Thoracic aorta (tissue), 2 donors: ENCODE results near the gene SHQ1. TPM values are rescaled to one million over a fixed set of nuclear protein-coding genes. Genes with fewer than 3 reads are reported as not detected.
"Not testable (repeated sequence)": the region's sequence is repeated elsewhere in the genome, so short reads cannot be mapped to it uniquely, and the experiment has no call there.

ENCODE experiments used
- ATAC-seq: fragments of 150-250 bp; one replicate; pipeline ENCODE4 v1.8.0; 2017; ENCODE audit warnings: low read depth; ENCODE audit not compliant: insufficient number of reproducible peaks, low FRiP score
- DNase-seq: peaks from one replicate; pipeline ENCODE4 v3.0.0-alpha.2; 2020; ENCODE audit warnings: low spot score
- H3K27ac ChIP-seq, 2 donors: fragments of 200-600 bp; sonication (generic); 1 replicate in 1 of 2; 2 replicates in 1 of 2; pipeline ENCODE4 v1.5.1; 2016; ENCODE audit warnings: mild to moderate bottlenecking in 2 of 2, moderate library complexity in 2 of 2
- H3K27me3 ChIP-seq: fragments of 200-600 bp; sonication (generic); replicated peaks from 2 replicates; pipeline ENCODE4 v1.6.0; 2016; ENCODE audit warnings: mild to moderate bottlenecking; ENCODE audit not compliant: insufficient read depth
- H3K36me3 ChIP-seq: fragments of 200-600 bp; sonication (generic); one replicate; pipeline ENCODE4 v1.5.1; 2016
- H3K4me1 ChIP-seq, 2 donors: fragments of 200-600 bp; sonication (generic); 1 replicate in 1 of 2; 2 replicates in 1 of 2; pipeline versions ENCODE4 v1.5.1 to v1.6.0; 2016; ENCODE audit warnings: low read depth in 2 of 2, mild to moderate bottlenecking in 1 of 2; ENCODE audit not compliant: control insufficient read depth in 1 of 2
- H3K4me3 ChIP-seq: fragments of 200-600 bp; sonication (generic); 2 replicates; pipeline ENCODE4 v1.5.1; 2016; ENCODE audit warnings: mild to moderate bottlenecking
- H3K9me3 ChIP-seq: fragments of 200-600 bp; sonication (generic); 2 replicates; pipeline ENCODE4 v1.5.1; 2016
- total RNA-seq, 2 donors: library from RNA; depleted of rRNA; stranded (reverse); fragments of >200 nt; gene quantifications; one replicate each; pipeline versions ENCODE4 v1.1.0 to v1.2.3, GENCODE V29; 2016
- TF ChIP-seq, protein P1 (sequence below): fragments of 200-600 bp; sonication (generic); IDR thresholded peaks from one replicate; pipeline ENCODE4 v1.5.1; 2019; ENCODE audit warnings: antibody characterized with exemption

SHQ1 gene
- total RNA-seq, 2 donors from 2014 or later: 4.5 to 12.3 TPM

DNA sequence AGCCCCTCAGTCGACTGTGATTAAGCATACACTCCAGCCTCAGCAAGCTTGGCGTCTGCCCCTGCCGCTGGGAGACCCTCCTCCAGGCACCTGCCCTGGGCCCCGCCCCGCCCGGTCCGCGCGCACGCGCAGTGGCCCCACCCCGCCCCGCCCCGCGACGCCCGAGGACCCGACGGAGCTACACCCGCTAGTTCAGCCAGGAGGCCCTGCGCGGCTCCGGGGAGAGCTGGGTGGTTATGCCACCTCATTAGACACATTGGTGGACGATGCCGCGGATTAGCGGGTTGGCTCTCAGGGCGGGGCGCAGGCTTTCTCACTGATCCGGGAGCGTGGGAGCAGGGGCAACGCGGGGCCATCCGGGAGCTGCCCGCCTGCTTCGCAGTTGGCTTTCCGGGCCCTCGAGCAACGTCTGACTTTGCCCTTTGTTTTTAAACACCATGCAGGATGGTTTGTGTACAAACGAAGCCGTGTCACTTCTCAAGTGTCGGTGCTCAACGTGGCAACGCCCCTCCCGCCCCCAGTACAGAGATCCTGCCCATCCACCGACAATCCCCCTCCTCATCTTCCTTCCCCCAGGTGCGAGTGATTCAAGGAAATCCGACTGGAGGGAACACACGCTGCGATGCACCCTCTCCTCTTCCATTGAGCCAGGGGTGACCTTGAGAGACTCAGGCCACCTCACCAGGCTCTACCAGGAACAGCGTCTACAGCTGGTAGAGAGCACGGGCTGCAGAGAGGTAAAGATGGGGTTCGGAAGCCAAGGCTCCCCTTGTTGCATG lies 109.3 kb downstream of the SHQ1 start:
- peak overlapping the region; percentile 70 for H3K4me3 ChIP-seq
- DNase-seq: no peak
- no peak overlapping the region for H3K27ac ChIP-seq
- TF ChIP-seq, protein P1, sequence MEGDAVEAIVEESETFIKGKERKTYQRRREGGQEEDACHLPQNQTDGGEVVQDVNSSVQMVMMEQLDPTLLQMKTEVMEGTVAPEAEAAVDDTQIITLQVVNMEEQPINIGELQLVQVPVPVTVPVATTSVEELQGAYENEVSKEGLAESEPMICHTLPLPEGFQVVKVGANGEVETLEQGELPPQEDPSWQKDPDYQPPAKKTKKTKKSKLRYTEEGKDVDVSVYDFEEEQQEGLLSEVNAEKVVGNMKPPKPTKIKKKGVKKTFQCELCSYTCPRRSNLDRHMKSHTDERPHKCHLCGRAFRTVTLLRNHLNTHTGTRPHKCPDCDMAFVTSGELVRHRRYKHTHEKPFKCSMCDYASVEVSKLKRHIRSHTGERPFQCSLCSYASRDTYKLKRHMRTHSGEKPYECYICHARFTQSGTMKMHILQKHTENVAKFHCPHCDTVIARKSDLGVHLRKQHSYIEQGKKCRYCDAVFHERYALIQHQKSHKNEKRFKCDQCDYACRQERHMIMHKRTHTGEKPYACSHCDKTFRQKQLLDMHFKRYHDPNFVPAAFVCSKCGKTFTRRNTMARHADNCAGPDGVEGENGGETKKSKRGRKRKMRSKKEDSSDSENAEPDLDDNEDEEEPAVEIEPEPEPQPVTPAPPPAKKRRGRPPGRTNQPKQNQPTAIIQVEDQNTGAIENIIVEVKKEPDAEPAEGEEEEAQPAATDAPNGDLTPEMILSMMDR: no peak
- no peaks in the 10 kb centered on the region for H3K9me3 ChIP-seq
- H3K36me3 ChIP-seq: no peaks in the 10 kb centered on the region
- ATAC-seq: no peak
- H3K4me1 ChIP-seq: peaks cover 0 to 12% of the 10 kb centered on the region in 2 donors
- no peaks in the 10 kb centered on the region for H3K27me3 ChIP-seq

DNA sequence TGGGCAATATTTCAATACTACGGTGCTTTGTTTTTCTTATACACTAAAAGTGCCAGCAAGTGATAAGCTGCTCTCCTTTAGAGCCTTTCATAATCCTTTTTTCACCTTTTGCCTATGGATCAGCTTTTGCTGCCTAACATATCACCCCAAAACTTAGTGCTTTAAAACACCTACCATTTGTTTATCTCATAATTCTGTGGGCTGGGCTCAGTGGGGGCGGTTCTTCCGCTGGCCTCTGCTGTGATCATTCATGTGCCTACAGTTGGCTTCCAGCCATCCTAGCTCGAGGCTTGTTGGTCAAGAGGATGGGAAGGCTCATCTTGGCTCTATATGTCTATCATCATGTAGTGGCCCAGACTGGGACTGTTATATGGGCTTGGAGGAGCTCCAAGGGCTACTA lies 113.2 kb downstream of the SHQ1 start:
- H3K27me3 ChIP-seq, ATAC-seq: not testable (repeated sequence)
- H3K4me1 ChIP-seq: peaks cover 0 to 12% of the 10 kb centered on the region in 2 donors

DNA sequence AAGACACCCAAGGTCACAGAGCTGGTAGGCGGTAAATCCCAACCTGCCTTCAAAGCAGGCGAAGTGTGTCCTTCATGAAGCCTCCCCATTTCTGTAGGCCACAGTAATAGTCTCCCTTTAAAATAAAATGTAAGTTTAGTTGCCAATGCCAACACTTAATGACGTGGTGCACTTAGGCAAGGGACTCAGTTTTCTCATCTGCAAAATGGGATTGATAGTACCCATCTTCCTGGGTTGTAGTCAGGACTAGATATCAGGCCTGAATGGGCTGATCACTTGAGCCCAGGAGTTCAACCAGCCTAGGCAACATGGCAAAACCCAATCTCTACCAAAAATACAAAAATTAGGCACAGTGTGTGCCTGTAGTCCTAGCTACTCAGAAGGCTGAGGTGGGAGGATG lies 114.6 kb downstream of the SHQ1 start:
- H3K27ac ChIP-seq: no peak overlapping the region
- H3K36me3 ChIP-seq: no peaks in the 10 kb centered on the region
- no peak for DNase-seq
- H3K4me1 ChIP-seq: peaks cover 0 to 7% of the 10 kb centered on the region in 2 donors
- no peak overlapping the region for H3K4me3 ChIP-seq
- TF ChIP-seq, protein P1: no peak
- H3K9me3 ChIP-seq: peaks cover 4% of the 10 kb centered on the region
- H3K27me3 ChIP-seq: no peaks in the 10 kb centered on the region
- no peak for ATAC-seq

More for the DNA sequence above, 113.2 kb downstream of the SHQ1 start:
- H3K4me3 ChIP-seq, H3K36me3 ChIP-seq, H3K27ac ChIP-seq, DNase-seq, H3K9me3 ChIP-seq: not testable (repeated sequence)

DNA sequence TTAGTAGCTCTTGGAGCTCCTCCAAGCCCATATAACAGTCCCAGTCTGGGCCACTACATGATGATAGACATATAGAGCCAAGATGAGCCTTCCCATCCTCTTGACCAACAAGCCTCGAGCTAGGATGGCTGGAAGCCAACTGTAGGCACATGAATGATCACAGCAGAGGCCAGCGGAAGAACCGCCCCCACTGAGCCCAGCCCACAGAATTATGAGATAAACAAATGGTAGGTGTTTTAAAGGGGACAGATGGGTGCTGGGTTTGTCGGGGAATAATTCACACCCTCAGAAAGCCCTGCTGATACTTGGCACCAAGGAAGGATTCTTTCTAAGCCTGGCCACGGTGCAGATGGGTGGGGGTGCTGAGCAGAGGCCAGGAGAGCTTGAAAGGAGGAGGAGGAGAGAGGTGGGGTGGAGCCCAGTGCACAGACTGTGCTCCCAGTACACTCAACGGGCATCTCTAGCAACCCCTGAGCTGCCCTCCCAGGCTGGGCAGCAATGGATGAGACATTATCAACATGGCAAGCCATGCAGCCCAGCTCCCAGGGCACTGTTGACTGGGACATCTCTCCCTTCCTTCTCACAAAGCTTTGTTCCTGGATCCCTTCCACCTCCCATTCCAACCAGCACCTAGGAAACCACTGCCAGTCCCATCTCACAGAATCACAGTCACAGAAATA lies 115.4 kb downstream of the SHQ1 start:
- H3K4me1 ChIP-seq, H3K9me3 ChIP-seq, ATAC-seq, H3K27me3 ChIP-seq, DNase-seq, H3K36me3 ChIP-seq, H3K4me3 ChIP-seq, H3K27ac ChIP-seq: not testable (repeated sequence)

DNA sequence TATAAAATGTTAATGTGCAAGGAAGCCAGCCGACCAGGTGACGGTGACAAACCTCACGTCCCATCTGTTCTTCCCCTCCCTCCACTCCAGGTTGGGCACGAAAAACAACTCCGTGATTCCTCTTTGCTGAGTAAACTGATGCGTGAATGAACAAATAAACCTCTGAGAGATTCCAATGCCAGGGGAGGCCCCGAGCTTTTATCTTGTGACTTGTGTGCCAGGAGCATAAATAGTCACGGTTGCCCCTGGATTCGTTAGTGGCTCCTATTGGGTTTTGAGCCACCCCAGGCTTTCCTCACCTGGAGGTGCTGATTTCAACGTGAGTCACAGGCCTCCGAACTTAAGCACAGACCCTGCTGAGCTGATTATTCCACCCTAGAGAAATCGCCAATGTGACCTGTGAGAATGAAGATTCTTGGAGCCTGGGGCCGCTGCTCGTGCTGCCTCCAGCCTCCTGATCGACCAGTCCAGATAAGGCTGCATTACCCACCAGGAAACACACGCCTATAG lies 119.2 kb downstream of the SHQ1 start:
- ATAC-seq: no peak
- no peak overlapping the region for H3K4me3 ChIP-seq
- no peak for DNase-seq
- H3K27me3 ChIP-seq: no peaks in the 10 kb centered on the region
- H3K4me1 ChIP-seq: peaks cover 0 to under 1% of the 10 kb centered on the region in 2 donors
- H3K9me3 ChIP-seq: peaks cover 4% of the 10 kb centered on the region
- no peaks in the 10 kb centered on the region for H3K36me3 ChIP-seq
- TF ChIP-seq, protein P1: no peak
- no peak overlapping the region for H3K27ac ChIP-seq

DNA sequence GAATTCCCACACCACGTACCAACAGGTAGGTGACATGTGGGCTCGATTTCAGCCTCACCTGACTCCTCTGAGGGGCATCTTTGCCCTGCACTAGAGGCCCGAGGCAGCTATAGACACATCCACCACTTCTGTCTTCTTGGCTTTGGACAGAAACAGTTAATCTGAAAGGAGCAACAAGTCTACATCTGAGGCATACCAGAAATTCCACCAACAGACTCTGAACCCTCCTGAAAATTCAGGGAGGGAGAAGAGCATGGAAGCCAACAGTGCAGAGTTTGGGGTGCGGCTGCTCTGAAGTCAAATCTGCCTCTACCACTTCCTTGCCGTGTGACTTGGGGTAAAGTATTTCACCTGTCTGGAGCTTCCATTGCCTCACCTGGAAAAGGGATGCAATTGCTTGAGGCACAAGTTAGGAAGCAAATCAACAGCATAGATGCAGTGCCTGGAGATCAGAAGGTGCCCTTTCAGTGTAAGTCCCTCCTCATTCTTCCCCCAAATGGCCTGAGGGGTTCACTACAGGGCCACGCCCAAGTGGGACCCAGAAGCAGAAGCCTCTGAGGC lies 119.8 kb downstream of the SHQ1 start:
- TF ChIP-seq, protein P1: no peak
- no peak overlapping the region for H3K4me3 ChIP-seq

More for the DNA sequence above, 119.8 kb downstream of the SHQ1 start:
- Histone ChIP-seq H3K9me3 (peaks cover 4% of the 10 kb centered on the region), H3K27ac (no peak overlapping the region), H3K36me3 (no peaks in the 10 kb centered on the region), H3K27me3 (no peaks in the 10 kb centered on the region), H3K4me1 (peaks cover under 1 to 7% of the 10 kb centered on the region in 2 donors)
- ATAC-seq (no peak), DNase-seq (no peak)
